HepG2 (cell line): ENCODE results near the gene ZNF638. TPM values are rescaled to one million over a fixed set of nuclear protein-coding genes. Genes with fewer than 3 reads are reported as not detected.
A peak's percentile ranks its signal among the peaks of the same experiment; 100 is the strongest.

ENCODE experiments used
- ATAC-seq: fragments of 200-7000 bp; cut with Tn5 transposase; 3 replicates; pipeline ENCODE4 v1.9.1; 2020; ENCODE audit warnings: mild to moderate bottlenecking, moderate library complexity
- BruUV-seq: library from RNA; stranded (reverse); fragments of 400-500 nt; replicated peaks from 2 replicates; lab custom pipeline; 2021; lab: Mats Ljungman, UMichigan
- CTCF ChIA-PET: fragments of 300-600 bp; formaldehyde crosslinking; extraction: SDS; loops from one replicate; lab custom pipeline; 2021; ENCODE audit warnings: low total read pairs, inconsistent platforms, low intra/inter-chr PET ratio; lab: Yijun Ruan, JAX
- POLR2A ChIA-PET: fragments of 350-600 bp; sonication (Branson Sonifier 250); formaldehyde crosslinking; loops from one replicate; lab custom pipeline; 2020; ENCODE audit warnings: antibody characterized with exemption, inconsistent platforms; lab: Yijun Ruan, JAX
- DNase-seq: peaks from one replicate; pipeline ENCODE4 v3.0.0-alpha.2; 2015; ENCODE audit warnings: low spot score
- FAIRE-seq: peaks from 3 replicates; lab custom pipeline; 2011; peaks lifted over from hg19 to GRCh38; lab: Jason Lieb, UNC
- H2AFZ ChIP-seq: one replicate; pipeline ENCODE4 v1.6.1; 2011; ENCODE audit warnings: low read length, inconsistent platforms
- H3K27ac ChIP-seq: fragments of 300-600 bp; 3 replicates; pipeline ENCODE4 v1.8.0; 2011; ENCODE audit warnings: mixed run types, mild to moderate bottlenecking, mixed read lengths, low read length, inconsistent platforms; ENCODE audit not compliant: insufficient read depth; ENCODE audit errors: extremely low read length
- H3K27me3 ChIP-seq, 2 experiments: fragments of 200-600 bp in 1 of 2; 2 replicates in 1 of 2; 3 replicates in 1 of 2; pipeline versions ENCODE4 v1.6.0 to v1.8.0; 2011; ENCODE audit warnings: low read length in 2 of 2, mild to moderate bottlenecking in 2 of 2, moderate library complexity in 2 of 2, inconsistent platforms in 1 of 2; ENCODE audit not compliant: insufficient read depth in 2 of 2, control insufficient read depth in 1 of 2
- H3K36me3 ChIP-seq, 2 experiments: fragments of 200-600 bp in 1 of 2; replicated peaks in 1 of 2; 2 replicates in 1 of 2; 3 replicates in 1 of 2; pipeline versions ENCODE4 v1.5.1 to v1.8.0; 2011; ENCODE audit warnings: low read length in 2 of 2, inconsistent platforms in 1 of 2; ENCODE audit not compliant: insufficient read depth in 2 of 2, control insufficient read depth in 1 of 2
- H3K4me1 ChIP-seq: 2 replicates; pipeline ENCODE4 v1.5.1; 2012; ENCODE audit warnings: low read length, inconsistent platforms; ENCODE audit not compliant: insufficient read depth
- H3K4me2 ChIP-seq: 2 replicates; pipeline ENCODE4 v1.6.0; 2011; ENCODE audit warnings: low read depth, low read length, inconsistent platforms
- H3K4me3 ChIP-seq, 3 experiments: fragments of 200-600 bp in 1 of 3; sonication (generic), shearing (Covaris generic) in 1 of 3; replicated peaks in 1 of 3; 2 replicates each; pipeline ENCODE4 v1.5.1; 2011 to 2016; ENCODE audit warnings: low read length in 3 of 3, inconsistent platforms in 2 of 3, low read depth in 2 of 3, mild to moderate bottlenecking in 2 of 3, control low read depth in 1 of 3, mixed read lengths in 1 of 3; ENCODE audit not compliant: insufficient read depth in 1 of 3
- H3K79me2 ChIP-seq: one replicate; pipeline ENCODE4 v1.6.1; 2011; ENCODE audit warnings: low read length, inconsistent platforms; ENCODE audit not compliant: insufficient read depth
- H3K9ac ChIP-seq: 2 replicates; pipeline ENCODE4 v1.6.0; 2011; ENCODE audit warnings: mild to moderate bottlenecking, low read depth, low read length, inconsistent platforms; ENCODE audit not compliant: insufficient read depth
- H3K9me3 ChIP-seq: 2 replicates; pipeline ENCODE4 v1.5.1; 2012; ENCODE audit warnings: mild to moderate bottlenecking, low read length
- H4K20me1 ChIP-seq: 2 replicates; pipeline ENCODE4 v1.6.0; 2011; ENCODE audit warnings: inconsistent platforms, mild to moderate bottlenecking, low read length, moderate library complexity; ENCODE audit not compliant: insufficient read depth
- CEBPB ChIP-seq: IDR thresholded peaks from 2 replicates; pipeline ENCODE4 v1.6.1; 2011; ENCODE audit warnings: low read depth, low read length, improper control_type of control experiment, borderline replicate concordance
- CHD4 ChIP-seq: fragments of 200-600 bp; sonication (generic); IDR thresholded peaks from 2 replicates; pipeline ENCODE4 v1.7.0; 2017; ENCODE audit warnings: mild to moderate bottlenecking, low read length, borderline replicate concordance
- NONO ChIP-seq, 2 experiments: fragments of 450-650 bp in 1 of 2; sonication (generic) in 1 of 2; formaldehyde crosslinking in 1 of 2; IDR thresholded peaks in 1 of 2; conservative IDR thresholded peaks in 1 of 2; 2 replicates each; pipeline versions ENCODE4 v1.6.1 to v1.8.0; 2017 to 2022; ENCODE audit warnings: mild to moderate bottlenecking in 1 of 2, missing genetic modification reagents in 1 of 2, moderate library complexity in 1 of 2
- NPAS2 ChIP-seq: sonication (generic); formaldehyde crosslinking; IDR thresholded peaks from 2 replicates; pipeline ENCODE4 v1.8.0; 2022; ENCODE audit warnings: mild to moderate bottlenecking, missing genetic modification reagents, borderline replicate concordance
- NR2F2 ChIP-seq: IDR thresholded peaks from 2 replicates; pipeline ENCODE4 v1.6.1; 2012; ENCODE audit warnings: low read depth, inconsistent platforms, borderline replicate concordance
- PHF21A ChIP-seq: sonication (generic); formaldehyde crosslinking; IDR thresholded peaks from 2 replicates; pipeline ENCODE4 v1.5.0; 2020; ENCODE audit warnings: mild to moderate bottlenecking, missing genetic modification reagents
- POGZ ChIP-seq: sonication (generic); formaldehyde crosslinking; IDR thresholded peaks from 2 replicates; pipeline ENCODE4 v1.4.0; 2020; ENCODE audit warnings: mild to moderate bottlenecking, missing genetic modification reagents
- POLR2AphosphoS5 ChIP-seq: IDR thresholded peaks from 2 replicates; pipeline ENCODE4 v1.6.1; 2012; ENCODE audit warnings: low read depth, low read length
- ZKSCAN1 ChIP-seq: fragments of 150-350 bp; IDR thresholded peaks from 2 replicates; pipeline ENCODE4 v1.6.1; 2014; ENCODE audit warnings: low read length
- ZNF264 ChIP-seq: sonication (generic); formaldehyde crosslinking; IDR thresholded peaks from 2 replicates; pipeline ENCODE4 v1.4.0; 2020; ENCODE audit warnings: missing genetic modification reagents
- ZNF33A ChIP-seq: sonication (generic); formaldehyde crosslinking; IDR thresholded peaks from 2 replicates; pipeline ENCODE4 v1.5.1; 2020; ENCODE audit warnings: missing genetic modification reagents, mild to moderate bottlenecking, moderate library complexity, borderline replicate concordance
- ZZZ3 ChIP-seq: sonication (generic); formaldehyde crosslinking; IDR thresholded peaks from 2 replicates; pipeline ENCODE4 v1.4.0; 2020; ENCODE audit warnings: missing genetic modification reagents, mild to moderate bottlenecking, borderline replicate concordance
- WGBS: methylation state at CpG from one replicate; pipeline ENCODE4 v1.1.6; 2017; ENCODE audit warnings: low lambda C conversion rate; 5-methylcytosine and 5-hydroxymethylcytosine counted together
- in situ Hi-C: cut with HindIII; loops from 2 replicates; pipeline ENCODE4 v1.10.0; 2017; ENCODE audit warnings: low pct_unique_long_range_greater_than_20kb; ENCODE audit not compliant: extremely low pct_ligation_motif_present
- intact Hi-C: fragments of 100-400 bp; cut with micrococcal nuclease; formaldehyde crosslinking; loops from one replicate; pipeline ENCODE4 v1.10.0; 2022; ENCODE audit not compliant: unreplicated experiment
- polyA plus RNA-seq, 8 experiments: library from polyadenylated mRNA; depleted of rRNA in 3 of 8; stranded (reverse) in 7 of 8; unstranded in 1 of 8; fragments of >200 nt; fragmentation: Illumina TruSeq in 4 of 8; extraction: Trizol in 4 of 8; gene quantifications; 2 replicates each; pipeline versions ENCODE4 v1.2.1 to v1.2.3, GENCODE V29; 2011 to 2016; ENCODE audit warnings: low read depth in 4 of 8, missing spikeins in 1 of 8, mixed read lengths in 1 of 8; ENCODE audit not compliant: insufficient read depth in 1 of 8
- total RNA-seq, 5 experiments: library from RNA; depleted of rRNA; stranded (reverse); fragments of >200 nt; fragmentation: Illumina TruSeq; extraction: Trizol; gene quantifications; 2 replicates each; pipeline ENCODE4 v1.2.3, GENCODE V29; 2016; ENCODE audit warnings: low read depth in 1 of 5
- TF ChIP-seq, protein P1 (sequence below): sonication (generic); formaldehyde crosslinking; IDR thresholded peaks from 2 replicates; pipeline ENCODE4 v1.5.0; 2020; ENCODE audit warnings: missing genetic modification reagents
- TF ChIP-seq, protein P2 (sequence below): sonication (generic); formaldehyde crosslinking; IDR thresholded peaks from 2 replicates; pipeline ENCODE4 v1.4.0; 2020; ENCODE audit warnings: missing genetic modification reagents, low read depth, mild to moderate bottlenecking, borderline replicate concordance
- TF ChIP-seq, protein P3 (sequence below): sonication (generic); formaldehyde crosslinking; IDR thresholded peaks from 2 replicates; pipeline ENCODE4 v1.5.0; 2020; ENCODE audit warnings: mild to moderate bottlenecking, missing genetic modification reagents, borderline replicate concordance

ZNF638 gene
- total and polyA plus RNA-seq, 2 of the 13 experiments (the other 11 are each of a cell fraction or from before 2014, with no cell fraction given): 92.7 to 144 TPM

DNA sequence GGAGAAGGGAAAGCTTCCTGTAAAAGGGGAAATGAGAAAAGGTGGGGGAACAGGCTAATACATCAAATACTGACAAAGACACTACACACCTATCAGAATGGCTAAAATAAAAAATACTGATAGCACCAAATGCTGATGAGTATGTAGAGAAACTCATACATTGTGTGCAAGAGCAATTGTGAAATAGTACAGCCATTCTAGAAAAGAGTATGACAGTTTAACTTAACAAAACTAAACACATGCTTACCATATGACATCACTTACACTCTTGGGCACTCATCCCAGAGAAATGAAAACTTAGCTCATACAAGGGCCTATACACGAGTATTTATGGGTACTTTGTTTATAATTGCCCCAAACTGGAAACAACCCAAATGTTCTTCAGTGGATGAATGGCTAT, 53.4 kb downstream of the ZNF638 start:
- H3K36me3 ChIP-seq: peaks cover 23 to 79% of the 10 kb centered on the region in 2 experiments
- intact Hi-C loops (no loop called here), in situ Hi-C loops (no loop called here)
- ChIA-PET POLR2A (interaction anchor here (0.9 kb wide), 1 partner anchor 54 kb away, joined by 3 read pairs; the partner anchor contains the start of gene ZNF638), CTCF (no interaction called here)
- 92% methylated on average over 1 of the region's 1 CpG for WGBS
- H3K4me3 ChIP-seq: no peak overlapping the region
- FAIRE-seq (no peak), ATAC-seq (no peak), DNase-seq (no peak)
- no TSS peak for BruUV-seq
- no peaks in the 10 kb centered on the region; the same call in 1 of the 2 replicates for H4K20me1 ChIP-seq
- no peaks in the 10 kb centered on the region for H3K79me2 ChIP-seq
- H3K4me1 ChIP-seq: no peaks in the 10 kb centered on the region
- TF ChIP-seq CEBPB: peak; percentile 34; the same call in 1 of the 2 replicates
- TF ChIP-seq, protein P1, sequence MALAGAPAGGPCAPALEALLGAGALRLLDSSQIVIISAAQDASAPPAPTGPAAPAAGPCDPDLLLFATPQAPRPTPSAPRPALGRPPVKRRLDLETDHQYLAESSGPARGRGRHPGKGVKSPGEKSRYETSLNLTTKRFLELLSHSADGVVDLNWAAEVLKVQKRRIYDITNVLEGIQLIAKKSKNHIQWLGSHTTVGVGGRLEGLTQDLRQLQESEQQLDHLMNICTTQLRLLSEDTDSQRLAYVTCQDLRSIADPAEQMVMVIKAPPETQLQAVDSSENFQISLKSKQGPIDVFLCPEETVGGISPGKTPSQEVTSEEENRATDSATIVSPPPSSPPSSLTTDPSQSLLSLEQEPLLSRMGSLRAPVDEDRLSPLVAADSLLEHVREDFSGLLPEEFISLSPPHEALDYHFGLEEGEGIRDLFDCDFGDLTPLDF: no peak
- no peak overlapping the region for H3K27ac ChIP-seq
- no peak overlapping the region for H3K4me2 ChIP-seq
- 0 out of 2 replicates have a peak, but pooled peaks cover 4% of the 10 kb centered on the region for H3K9me3 ChIP-seq
- H3K27me3 ChIP-seq: no peaks in the 10 kb centered on the region
- H2AFZ ChIP-seq: no peak overlapping the region
- H3K9ac ChIP-seq: no peak overlapping the region

DNA sequence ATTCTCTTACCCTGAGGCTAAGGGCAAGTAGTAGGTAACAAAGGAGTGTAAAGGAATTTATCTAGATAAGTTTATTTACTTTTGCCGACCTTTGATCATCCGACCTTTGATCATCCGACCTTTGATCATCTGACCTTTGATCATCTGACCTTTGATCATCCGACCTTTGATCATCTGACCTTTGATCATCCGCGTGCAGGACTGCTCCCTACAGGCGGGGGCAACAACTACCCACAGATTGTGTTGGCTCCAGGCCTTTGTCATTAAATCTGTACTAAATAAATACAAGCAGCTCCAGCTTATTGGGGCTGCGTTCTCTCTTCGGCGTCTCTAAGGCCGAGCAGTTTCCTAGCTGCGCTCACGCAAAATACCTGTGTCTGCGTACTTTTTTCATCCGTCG, 56.6 kb downstream of the ZNF638 start:
- Histone ChIP-seq H2AFZ (no peak overlapping the region), H3K4me3 (no peak overlapping the region), H3K9ac (no peak overlapping the region), H3K4me1 (no peaks in the 10 kb centered on the region), H4K20me1 (no peaks in the 10 kb centered on the region; the same call in 1 of the 2 replicates), H3K36me3 (peaks cover 22 to 66% of the 10 kb centered on the region in 2 experiments), H3K9me3 (0 out of 2 replicates have a peak, but pooled peaks cover 4% of the 10 kb centered on the region), H3K4me2 (no peak overlapping the region), H3K79me2 (no peaks in the 10 kb centered on the region), H3K27ac (no peak overlapping the region), H3K27me3 (no peaks in the 10 kb centered on the region)
- no TSS peak for BruUV-seq
- in situ Hi-C loops (no loop called here), intact Hi-C loops (no loop called here)
- ATAC-seq (no peak), FAIRE-seq (no peak), DNase-seq (no peak)
- 90% methylated on average over 16 of the region's 16 CpGs for WGBS
- ChIA-PET POLR2A (interaction anchor here (2.3 kb wide), 1 partner anchor 56 kb away, joined by 7 read pairs; the partner anchor contains the start of gene ZNF638), CTCF (no interaction called here)
- TF ChIP-seq, protein P2, sequence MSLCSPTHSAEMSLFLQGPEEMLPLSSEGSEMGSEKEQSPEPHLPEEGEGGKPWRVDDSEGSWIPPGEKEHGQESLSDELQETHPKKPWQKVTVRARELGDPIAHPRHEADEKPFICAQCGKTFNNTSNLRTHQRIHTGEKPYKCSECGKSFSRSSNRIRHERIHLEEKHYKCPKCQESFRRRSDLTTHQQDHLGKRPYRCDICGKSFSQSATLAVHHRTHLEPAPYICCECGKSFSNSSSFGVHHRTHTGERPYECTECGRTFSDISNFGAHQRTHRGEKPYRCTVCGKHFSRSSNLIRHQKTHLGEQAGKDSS: no peak
- TF ChIP-seq NONO (IDR thresholded peaks at IDR 0.05) (no peak), NONO (CRISPR knock-in tag; conservative IDR thresholded peaks at IDR 0.05) (no peak), ZKSCAN1 (no peak), CHD4 (0 out of 2 replicates have a peak, but pooled peaks have one; percentile 50), POGZ (0 out of 2 replicates have a peak, but pooled peaks have one; percentile 45), PHF21A (CRISPR knock-in tag) (no peak), ZNF33A (no peak), POLR2AphosphoS5 (no peak), ZZZ3 (CRISPR knock-in tag) (no peak), NR2F2 (peak; percentile 73; the same call in 1 of the 2 replicates), NPAS2 (no peak), ZNF264 (CRISPR knock-in tag) (no peak)
- TF ChIP-seq, protein P3, sequence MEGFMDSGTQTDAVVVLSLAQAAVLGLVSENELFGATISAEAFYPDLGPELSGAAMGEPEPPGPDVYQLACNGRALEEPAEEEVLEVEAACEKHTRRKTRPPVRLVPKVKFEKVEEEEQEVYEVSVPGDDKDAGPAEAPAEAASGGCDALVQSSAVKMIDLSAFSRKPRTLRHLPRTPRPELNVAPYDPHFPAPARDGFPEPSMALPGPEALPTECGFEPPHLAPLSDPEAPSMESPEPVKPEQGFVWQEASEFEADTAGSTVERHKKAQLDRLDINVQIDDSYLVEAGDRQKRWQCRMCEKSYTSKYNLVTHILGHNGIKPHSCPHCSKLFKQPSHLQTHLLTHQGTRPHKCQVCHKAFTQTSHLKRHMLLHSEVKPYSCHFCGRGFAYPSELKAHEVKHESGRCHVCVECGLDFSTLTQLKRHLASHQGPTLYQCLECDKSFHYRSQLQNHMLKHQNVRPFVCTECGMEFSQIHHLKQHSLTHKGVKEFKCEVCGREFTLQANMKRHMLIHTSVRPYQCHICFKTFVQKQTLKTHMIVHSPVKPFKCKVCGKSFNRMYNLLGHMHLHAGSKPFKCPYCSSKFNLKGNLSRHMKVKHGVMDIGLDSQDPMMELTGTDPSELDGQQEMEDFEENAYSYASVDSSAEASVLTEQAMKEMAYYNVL (CRISPR knock-in tag): no peak
